ENCODE measurements around the gene GAB4.

DNA sequence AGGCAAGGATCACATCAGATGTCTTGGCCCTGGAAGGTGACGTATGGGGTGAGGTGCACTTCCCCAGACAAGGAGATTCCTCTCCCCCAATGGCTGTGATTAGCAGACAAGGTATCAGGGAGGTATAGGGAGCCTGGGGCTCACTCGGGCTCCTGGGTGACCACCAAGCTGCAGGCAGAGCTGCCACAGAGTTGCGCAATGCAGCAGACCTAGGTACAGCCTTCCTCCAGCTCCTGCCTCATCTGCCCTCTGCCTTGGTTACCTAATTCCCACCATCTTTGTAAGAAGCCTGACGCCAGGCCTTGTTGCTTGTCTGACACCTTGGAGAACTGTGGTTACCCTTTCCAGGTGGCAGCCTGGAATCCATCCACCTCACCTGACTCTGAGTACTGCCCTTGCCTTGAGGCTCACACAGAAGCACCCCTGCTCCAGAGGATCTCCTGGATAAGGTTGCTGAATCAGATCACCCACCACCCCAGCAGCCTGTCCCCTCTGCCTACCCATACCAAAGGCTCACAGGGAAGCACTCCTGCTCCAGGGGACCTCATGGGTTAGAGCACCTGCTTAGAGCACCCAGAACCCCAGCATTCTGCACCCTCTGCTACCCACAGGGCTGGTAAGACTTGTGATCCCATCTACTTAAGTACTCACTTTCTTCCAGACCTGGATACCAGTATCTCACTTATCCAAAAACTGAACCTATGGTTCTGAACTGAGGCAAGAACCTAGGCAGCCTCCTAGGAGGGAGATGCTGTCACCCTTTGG lies 40.4 kb downstream of the GAB4 start:
- TF ChIP-seq EP300 (IDR thresholded peaks at IDR 0.05; ENCODE audit: low read depth) (no peak), POLR2AphosphoS5 (IDR thresholded peaks at IDR 0.05) (no peak)
- TF ChIP-seq, protein P1, sequence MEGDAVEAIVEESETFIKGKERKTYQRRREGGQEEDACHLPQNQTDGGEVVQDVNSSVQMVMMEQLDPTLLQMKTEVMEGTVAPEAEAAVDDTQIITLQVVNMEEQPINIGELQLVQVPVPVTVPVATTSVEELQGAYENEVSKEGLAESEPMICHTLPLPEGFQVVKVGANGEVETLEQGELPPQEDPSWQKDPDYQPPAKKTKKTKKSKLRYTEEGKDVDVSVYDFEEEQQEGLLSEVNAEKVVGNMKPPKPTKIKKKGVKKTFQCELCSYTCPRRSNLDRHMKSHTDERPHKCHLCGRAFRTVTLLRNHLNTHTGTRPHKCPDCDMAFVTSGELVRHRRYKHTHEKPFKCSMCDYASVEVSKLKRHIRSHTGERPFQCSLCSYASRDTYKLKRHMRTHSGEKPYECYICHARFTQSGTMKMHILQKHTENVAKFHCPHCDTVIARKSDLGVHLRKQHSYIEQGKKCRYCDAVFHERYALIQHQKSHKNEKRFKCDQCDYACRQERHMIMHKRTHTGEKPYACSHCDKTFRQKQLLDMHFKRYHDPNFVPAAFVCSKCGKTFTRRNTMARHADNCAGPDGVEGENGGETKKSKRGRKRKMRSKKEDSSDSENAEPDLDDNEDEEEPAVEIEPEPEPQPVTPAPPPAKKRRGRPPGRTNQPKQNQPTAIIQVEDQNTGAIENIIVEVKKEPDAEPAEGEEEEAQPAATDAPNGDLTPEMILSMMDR (IDR thresholded peaks at IDR 0.05): no peak

Data from transverse colon (tissue), 4 donors.